DND-41 (cell line): ENCODE measurements around the gene CD151.

Experiments
- CTCF ChIP-seq: IDR thresholded peaks from 2 replicates; pipeline ENCODE4 v1.5.1; 2012; ENCODE audit warnings: borderline replicate concordance, low read length, moderate library complexity, mild to moderate bottlenecking; ENCODE audit not compliant: poor library complexity, severe bottlenecking; ENCODE audit errors: extremely low read depth
- EZH2 ChIP-seq: IDR thresholded peaks from 3 replicates; pipeline ENCODE4 v1.6.1; 2012; ENCODE audit warnings: borderline replicate concordance, low read depth, mild to moderate bottlenecking, moderate library complexity, low read length, inconsistent platforms; ENCODE audit not compliant: severe bottlenecking

- no peak for TF ChIP-seq CTCF
- no peak for TF ChIP-seq EZH2
Observed at GRCh38 chr11:825366-826226, 7.2 kb upstream of the CD151 start.
